ENCODE data around the gene CCDC87.
A peak's percentile ranks its signal among the peaks of the same experiment; 100 is the strongest.

Gene CCDC87

GRCh38 chr11:66595245-66595904 lies 2.5 kb upstream of the CCDC87 start:
- DNase-seq, result no peak
- H3K27me3 ChIP-seq (ENCODE audit: insufficient read depth, low read length, poor library complexity), result no peaks in the 10 kb centered on the region

GRCh38 chr11:66593650-66594049 lies 787 bp upstream of the CCDC87 start:
- TF ChIP-seq, protein P1, sequence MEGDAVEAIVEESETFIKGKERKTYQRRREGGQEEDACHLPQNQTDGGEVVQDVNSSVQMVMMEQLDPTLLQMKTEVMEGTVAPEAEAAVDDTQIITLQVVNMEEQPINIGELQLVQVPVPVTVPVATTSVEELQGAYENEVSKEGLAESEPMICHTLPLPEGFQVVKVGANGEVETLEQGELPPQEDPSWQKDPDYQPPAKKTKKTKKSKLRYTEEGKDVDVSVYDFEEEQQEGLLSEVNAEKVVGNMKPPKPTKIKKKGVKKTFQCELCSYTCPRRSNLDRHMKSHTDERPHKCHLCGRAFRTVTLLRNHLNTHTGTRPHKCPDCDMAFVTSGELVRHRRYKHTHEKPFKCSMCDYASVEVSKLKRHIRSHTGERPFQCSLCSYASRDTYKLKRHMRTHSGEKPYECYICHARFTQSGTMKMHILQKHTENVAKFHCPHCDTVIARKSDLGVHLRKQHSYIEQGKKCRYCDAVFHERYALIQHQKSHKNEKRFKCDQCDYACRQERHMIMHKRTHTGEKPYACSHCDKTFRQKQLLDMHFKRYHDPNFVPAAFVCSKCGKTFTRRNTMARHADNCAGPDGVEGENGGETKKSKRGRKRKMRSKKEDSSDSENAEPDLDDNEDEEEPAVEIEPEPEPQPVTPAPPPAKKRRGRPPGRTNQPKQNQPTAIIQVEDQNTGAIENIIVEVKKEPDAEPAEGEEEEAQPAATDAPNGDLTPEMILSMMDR (IDR thresholded peaks at IDR 0.05; ENCODE audit: borderline replicate concordance, extremely low read depth, low read length, poor library complexity, severe bottlenecking), result no peak
- TF ChIP-seq EZH2 (IDR thresholded peaks at IDR 0.05; ENCODE audit: borderline replicate concordance, low read depth, low read length, severe bottlenecking), result no peak
- Histone ChIP-seq H3K4me1 (ENCODE audit: insufficient read depth, low read length) (peaks cover 26% of the 10 kb centered on the region), H3K27ac (ENCODE audit: low read length) (peak overlapping the region; percentile 81), H4K20me1 (ENCODE audit: insufficient read depth, low read length) (no peaks in the 10 kb centered on the region), H3K9me3 (ENCODE audit: insufficient read depth, low read length, severe bottlenecking) (no peaks in the 10 kb centered on the region), H2AFZ (ENCODE audit: low read depth, low read length) (peak overlapping the region; percentile 93), H3K79me2 (ENCODE audit: insufficient read depth, low read length) (peaks cover 12% of the 10 kb centered on the region), H3K27me3 (ENCODE audit: insufficient read depth, low read length, poor library complexity) (no peaks in the 10 kb centered on the region), H3K4me3 (ENCODE audit: low read depth in 1 of 2, low read length in 2 of 2) (peak overlapping the region; percentile 80 to 96), H3K4me2 (ENCODE audit: insufficient read depth, low read length) (peak overlapping the region; percentile 98), H3K9ac (ENCODE audit: low read depth, low read length) (peak overlapping the region; percentile 82), H3K36me3 (ENCODE audit: insufficient read depth, low read length) (no peaks in the 10 kb centered on the region; the same call in 1 of the 2 replicates)
- DNase-seq, result no peak
- ATAC-seq (ENCODE audit: insufficient read depth, low read depth), result no peak

More at GRCh38 chr11:66595245-66595904, 2.5 kb upstream of the CCDC87 start:
- Histone ChIP-seq H4K20me1 (ENCODE audit: insufficient read depth, low read length) (no peaks in the 10 kb centered on the region), H3K27ac (ENCODE audit: low read length) (no peak overlapping the region), H3K9me3 (ENCODE audit: insufficient read depth, low read length, severe bottlenecking) (no peaks in the 10 kb centered on the region), H3K9ac (ENCODE audit: low read depth, low read length) (no peak overlapping the region), H2AFZ (ENCODE audit: low read depth, low read length) (no peak overlapping the region), H3K4me2 (ENCODE audit: insufficient read depth, low read length) (no peak overlapping the region), H3K36me3 (ENCODE audit: insufficient read depth, low read length) (peaks cover 11% of the 10 kb centered on the region), H3K4me3 (ENCODE audit: low read depth in 1 of 2, low read length in 2 of 2) (no peak overlapping the region), H3K79me2 (ENCODE audit: insufficient read depth, low read length) (peaks cover 12% of the 10 kb centered on the region), H3K4me1 (ENCODE audit: insufficient read depth, low read length) (peaks cover 26% of the 10 kb centered on the region)
- no peak for TF ChIP-seq EZH2 (IDR thresholded peaks at IDR 0.05; ENCODE audit: borderline replicate concordance, low read depth, low read length, severe bottlenecking)
- TF ChIP-seq, protein P1 (IDR thresholded peaks at IDR 0.05; ENCODE audit: borderline replicate concordance, extremely low read depth, low read length, poor library complexity, severe bottlenecking), result no peak
- no peak for ATAC-seq (ENCODE audit: insufficient read depth, low read depth)

DNA sequence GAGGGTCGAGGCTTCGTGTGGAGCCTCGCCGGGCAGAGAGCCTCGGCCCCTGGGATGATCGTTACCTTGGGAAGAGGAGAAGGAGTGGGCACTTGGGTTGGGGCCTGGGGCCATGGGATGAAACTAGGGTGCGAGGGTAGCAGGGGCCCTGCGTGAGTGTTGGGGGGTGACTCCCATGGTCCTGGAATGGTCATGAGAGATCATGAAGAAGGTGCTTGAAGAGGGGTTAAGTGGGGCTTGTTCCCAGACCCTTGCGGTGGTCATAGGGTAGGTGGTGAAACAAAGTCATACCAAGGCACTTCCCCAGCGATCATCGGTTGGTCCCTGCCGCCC lies 406 bp upstream of the CCDC87 start:
- DNase-seq, result no peak
- Histone ChIP-seq H3K9me3 (ENCODE audit: insufficient read depth, low read length, severe bottlenecking) (no peaks in the 10 kb centered on the region), H3K79me2 (ENCODE audit: insufficient read depth, low read length) (peaks cover 12% of the 10 kb centered on the region), H3K4me2 (ENCODE audit: insufficient read depth, low read length) (peak overlapping the region; percentile 98), H3K4me1 (ENCODE audit: insufficient read depth, low read length) (peaks cover 26% of the 10 kb centered on the region), H3K4me3 (ENCODE audit: low read depth in 1 of 2, low read length in 2 of 2) (peak overlapping the region; percentile 80 to 96), H2AFZ (ENCODE audit: low read depth, low read length) (peak overlapping the region; percentile 93), H3K27me3 (ENCODE audit: insufficient read depth, low read length, poor library complexity) (no peaks in the 10 kb centered on the region), H3K36me3 (ENCODE audit: insufficient read depth, low read length) (no peaks in the 10 kb centered on the region; the same call in 1 of the 2 replicates), H3K27ac (ENCODE audit: low read length) (peak overlapping the region; percentile 81), H3K9ac (ENCODE audit: low read depth, low read length) (peak overlapping the region; percentile 82), H4K20me1 (ENCODE audit: insufficient read depth, low read length) (no peaks in the 10 kb centered on the region)
- TF ChIP-seq EZH2 (IDR thresholded peaks at IDR 0.05; ENCODE audit: borderline replicate concordance, low read depth, low read length, severe bottlenecking), result no peak
- TF ChIP-seq, protein P1 (IDR thresholded peaks at IDR 0.05; ENCODE audit: borderline replicate concordance, extremely low read depth, low read length, poor library complexity, severe bottlenecking), result no peak
- no peak for ATAC-seq (ENCODE audit: insufficient read depth, low read depth)

All from DND-41 (cell line).